ENCODE measurements around the gene OSBP. TPM values are rescaled to one million over a fixed set of nuclear protein-coding genes. Genes with fewer than 3 reads are reported as not detected.

OSBP gene
- total RNA-seq, 1 experiment from 2014 or later = 45.4 TPM

- Mint-ChIP-seq H3K4me3 (peak overlapping the region; percentile 87), H3K36me3 (no peaks in the 10 kb centered on the region), H3K9me3 (no peaks in the 10 kb centered on the region), H3K27ac (no peak overlapping the region), H3K4me1 (peaks cover 11% of the 10 kb centered on the region), H3K27me3 (ENCODE audit: low read depth) (peaks cover 7% of the 10 kb centered on the region)
- CTCF ChIA-PET = interaction anchor here (1.2 kb wide), 1 partner anchor 8 kb away, joined by 3 read pairs; no protein-coding TSS in a partner anchor
- POLR2A ChIA-PET = interaction anchor here (1.3 to 1.6 kb wide), 2 partner anchors 56 to 109 kb away, joined by 5 to 13 read pairs; partner anchors contain the start of genes OSBP and PATL1
- ATAC-seq (peak; percentile 0; the same call in 1 of the 2 replicates), DNase-seq (ENCODE audit: low spot score) (no peak)
- TF ChIP-seq, protein P1, sequence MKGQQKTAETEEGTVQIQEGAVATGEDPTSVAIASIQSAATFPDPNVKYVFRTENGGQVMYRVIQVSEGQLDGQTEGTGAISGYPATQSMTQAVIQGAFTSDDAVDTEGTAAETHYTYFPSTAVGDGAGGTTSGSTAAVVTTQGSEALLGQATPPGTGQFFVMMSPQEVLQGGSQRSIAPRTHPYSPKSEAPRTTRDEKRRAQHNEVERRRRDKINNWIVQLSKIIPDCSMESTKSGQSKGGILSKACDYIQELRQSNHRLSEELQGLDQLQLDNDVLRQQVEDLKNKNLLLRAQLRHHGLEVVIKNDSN (CRISPR knock-in tag; IDR thresholded peaks at IDR 0.05) = no peak
- TF ChIP-seq ZNF263 (CRISPR knock-in tag; IDR thresholded peaks at IDR 0.05; ENCODE audit: low read depth) = no peak
- TF ChIP-seq RORB (CRISPR knock-in tag; IDR thresholded peaks at IDR 0.05) = no peak
- no peak for TF ChIP-seq OVOL2 (CRISPR knock-in tag; IDR thresholded peaks at IDR 0.05; ENCODE audit: borderline replicate concordance)
- no peak for TF ChIP-seq NFE2L1 (CRISPR knock-in tag; IDR thresholded peaks at IDR 0.05)
- TF ChIP-seq, protein P2, sequence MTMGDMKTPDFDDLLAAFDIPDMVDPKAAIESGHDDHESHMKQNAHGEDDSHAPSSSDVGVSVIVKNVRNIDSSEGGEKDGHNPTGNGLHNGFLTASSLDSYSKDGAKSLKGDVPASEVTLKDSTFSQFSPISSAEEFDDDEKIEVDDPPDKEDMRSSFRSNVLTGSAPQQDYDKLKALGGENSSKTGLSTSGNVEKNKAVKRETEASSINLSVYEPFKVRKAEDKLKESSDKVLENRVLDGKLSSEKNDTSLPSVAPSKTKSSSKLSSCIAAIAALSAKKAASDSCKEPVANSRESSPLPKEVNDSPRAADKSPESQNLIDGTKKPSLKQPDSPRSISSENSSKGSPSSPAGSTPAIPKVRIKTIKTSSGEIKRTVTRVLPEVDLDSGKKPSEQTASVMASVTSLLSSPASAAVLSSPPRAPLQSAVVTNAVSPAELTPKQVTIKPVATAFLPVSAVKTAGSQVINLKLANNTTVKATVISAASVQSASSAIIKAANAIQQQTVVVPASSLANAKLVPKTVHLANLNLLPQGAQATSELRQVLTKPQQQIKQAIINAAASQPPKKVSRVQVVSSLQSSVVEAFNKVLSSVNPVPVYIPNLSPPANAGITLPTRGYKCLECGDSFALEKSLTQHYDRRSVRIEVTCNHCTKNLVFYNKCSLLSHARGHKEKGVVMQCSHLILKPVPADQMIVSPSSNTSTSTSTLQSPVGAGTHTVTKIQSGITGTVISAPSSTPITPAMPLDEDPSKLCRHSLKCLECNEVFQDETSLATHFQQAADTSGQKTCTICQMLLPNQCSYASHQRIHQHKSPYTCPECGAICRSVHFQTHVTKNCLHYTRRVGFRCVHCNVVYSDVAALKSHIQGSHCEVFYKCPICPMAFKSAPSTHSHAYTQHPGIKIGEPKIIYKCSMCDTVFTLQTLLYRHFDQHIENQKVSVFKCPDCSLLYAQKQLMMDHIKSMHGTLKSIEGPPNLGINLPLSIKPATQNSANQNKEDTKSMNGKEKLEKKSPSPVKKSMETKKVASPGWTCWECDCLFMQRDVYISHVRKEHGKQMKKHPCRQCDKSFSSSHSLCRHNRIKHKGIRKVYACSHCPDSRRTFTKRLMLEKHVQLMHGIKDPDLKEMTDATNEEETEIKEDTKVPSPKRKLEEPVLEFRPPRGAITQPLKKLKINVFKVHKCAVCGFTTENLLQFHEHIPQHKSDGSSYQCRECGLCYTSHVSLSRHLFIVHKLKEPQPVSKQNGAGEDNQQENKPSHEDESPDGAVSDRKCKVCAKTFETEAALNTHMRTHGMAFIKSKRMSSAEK (CRISPR knock-in tag; IDR thresholded peaks at IDR 0.05; ENCODE audit: borderline replicate concordance) = no peak
- no peak for TF ChIP-seq JUN (CRISPR knock-in tag; IDR thresholded peaks at IDR 0.05)
- no peak for TF ChIP-seq FOXP1 (CRISPR knock-in tag; IDR thresholded peaks at IDR 0.05; ENCODE audit: borderline replicate concordance)
- no peak for TF ChIP-seq PRDM15 (CRISPR knock-in tag; IDR thresholded peaks at IDR 0.05)
- TF ChIP-seq CREB1 (CRISPR knock-in tag; IDR thresholded peaks at IDR 0.05) = no peak
These were observed 55.7 kb downstream of the OSBP start for GRCh38 chr11:59559886-59560285.

DNA sequence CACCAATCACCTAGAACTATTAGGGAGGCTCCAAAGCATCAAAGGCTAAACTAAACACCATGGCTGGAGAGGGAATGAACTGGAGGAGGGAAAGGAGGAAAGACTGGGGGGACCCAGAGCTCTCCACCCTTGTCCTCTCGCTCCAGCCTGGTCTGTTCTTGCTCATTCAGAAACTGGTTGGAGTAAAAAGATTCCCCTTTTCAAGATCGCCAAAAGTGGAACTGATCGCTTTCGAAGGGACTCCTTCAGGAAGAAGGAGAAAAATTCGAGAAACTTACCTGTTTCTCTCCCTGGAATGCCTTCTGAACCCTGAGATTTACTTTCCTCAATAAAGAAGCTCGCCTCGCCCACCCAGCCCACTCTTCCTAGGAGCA is 57.3 kb downstream of the OSBP start:
- ChIA-PET POLR2A (interaction anchor here (1.3 to 1.4 kb wide), 2 partner anchors 9 to 111 kb away, joined by 4 to 8 read pairs; partner anchors contain the start of gene PATL1), CTCF (interaction anchor here (0.6 to 1.2 kb wide), 3 partner anchors 8 to 197 kb away, joined by 3 to 6 read pairs (median 5); partner anchors contain the start of gene STX3)
- no peaks in the 10 kb centered on the region for H3K9me3 Mint-ChIP-seq
- peaks cover 7% of the 10 kb centered on the region for H3K27me3 Mint-ChIP-seq (ENCODE audit: low read depth)
- no peak for DNase-seq (ENCODE audit: low spot score)
- no peak for ATAC-seq
- peak overlapping the region; percentile 90; the same call in 1 of the 2 replicates for H3K27ac Mint-ChIP-seq
- H3K4me3 Mint-ChIP-seq = peak overlapping the region; percentile 87
- H3K36me3 Mint-ChIP-seq = no peaks in the 10 kb centered on the region
- H3K4me1 Mint-ChIP-seq = peaks cover 13% of the 10 kb centered on the region
- no peak for TF ChIP-seq AFF4 (CRISPR knock-in tag; IDR thresholded peaks at IDR 0.05; ENCODE audit: borderline replicate concordance)
- TF ChIP-seq NFATC4 (CRISPR knock-in tag; IDR thresholded peaks at IDR 0.05) = no peak
- TF ChIP-seq RELA (CRISPR knock-in tag; IDR thresholded peaks at IDR 0.05; ENCODE audit: borderline replicate concordance) = no peak
- TF ChIP-seq ZNF232 (CRISPR knock-in tag; IDR thresholded peaks at IDR 0.05) = no peak
- no peak for TF ChIP-seq NFE2L1 (CRISPR knock-in tag; IDR thresholded peaks at IDR 0.05)
- no peak for TF ChIP-seq KAT7 (CRISPR knock-in tag; IDR thresholded peaks at IDR 0.05; ENCODE audit: borderline replicate concordance)
- TF ChIP-seq, protein P2 (CRISPR knock-in tag; IDR thresholded peaks at IDR 0.05; ENCODE audit: borderline replicate concordance) = no peak
- no peak for TF ChIP-seq ATF1 (CRISPR knock-in tag; IDR thresholded peaks at IDR 0.05)
- no peak for TF ChIP-seq GTF2I (CRISPR knock-in tag; conservative IDR thresholded peaks at IDR 0.05)
